Measurements from ENCODE around the gene PATJ.

PATJ gene

GRCh38 chr1:62011006-62011405 lies 268.7 kb downstream of the PATJ start:
- no peak for DNase-seq

GRCh38 chr1:62012095-62012494 lies 269.8 kb downstream of the PATJ start:
- DNase-seq: no peak

- DNase-seq: no peak
Observed at GRCh38 chr1:62012836-62013235, 270.6 kb downstream of the PATJ start.

GRCh38 chr1:62013264-62013663 lies 271.0 kb downstream of the PATJ start:
- DNase-seq: no peak

- peak; percentile 33 for DNase-seq
Observed at GRCh38 chr1:62022382-62022983, 280.2 kb downstream of the PATJ start.

- no peak for DNase-seq
Observed at GRCh38 chr1:62024690-62025089, 282.4 kb downstream of the PATJ start.

- DNase-seq: no peak
Observed at GRCh38 chr1:62025154-62025553, 282.9 kb downstream of the PATJ start.

GRCh38 chr1:62025892-62026291 lies 283.6 kb downstream of the PATJ start:
- no peak for DNase-seq

- no peak for DNase-seq
Observed at GRCh38 chr1:62029704-62030103, 287.4 kb downstream of the PATJ start.

- no peak for DNase-seq
Observed at GRCh38 chr1:62034790-62035189, 292.5 kb downstream of the PATJ start.

- no peak for DNase-seq
Observed at GRCh38 chr1:62037274-62037673, 295.0 kb downstream of the PATJ start.

GRCh38 chr1:62038594-62039284 lies 296.5 kb downstream of the PATJ start:
- no peak for DNase-seq

GRCh38 chr1:62040450-62040849 lies 298.2 kb downstream of the PATJ start:
- DNase-seq: peak; percentile 19

- DNase-seq: peak; percentile 38
Observed at GRCh38 chr1:62040973-62041372, 298.7 kb downstream of the PATJ start.

- DNase-seq: no peak
Observed at GRCh38 chr1:62043154-62043553, 300.9 kb downstream of the PATJ start.

- peak; percentile 68 for DNase-seq
Observed at GRCh38 chr1:62045574-62045973, 303.3 kb downstream of the PATJ start.

- DNase-seq: no peak
Observed at GRCh38 chr1:62046927-62047326, 304.6 kb downstream of the PATJ start.

- no peak for DNase-seq
Observed at GRCh38 chr1:62050165-62050564, 307.9 kb downstream of the PATJ start.

GRCh38 chr1:62052946-62053345 lies 310.7 kb downstream of the PATJ start:
- no peak for DNase-seq

- DNase-seq: no peak
Observed at GRCh38 chr1:62054188-62054587, 311.9 kb downstream of the PATJ start.

GRCh38 chr1:62057230-62057629 lies 314.9 kb downstream of the PATJ start:
- DNase-seq: no peak

- DNase-seq: no peak
Observed at GRCh38 chr1:62057641-62058290, 315.5 kb downstream of the PATJ start.

- no peak for DNase-seq
Observed at GRCh38 chr1:62058956-62059355, 316.7 kb downstream of the PATJ start.

- DNase-seq: no peak
Observed at GRCh38 chr1:62062087-62062486, 319.8 kb downstream of the PATJ start.

Measured in NCI-H146 (cell line).